Stimulated activated CD4-positive, alpha-beta T cell treated with anti-CD3 and anti-CD28 coated beads, Interleukin-1b, Interleukin-23, amount 100 ng/mL, for 4 hours (primary cell): ENCODE results near the gene FCRL2.

Source experiments
- DNase-seq, 2 donors: peaks; one replicate each; pipeline ENCODE4 v3.0.0-alpha.2; 2020; ENCODE audit warnings: low read depth in 2 of 2

The FCRL2 gene

DNA sequence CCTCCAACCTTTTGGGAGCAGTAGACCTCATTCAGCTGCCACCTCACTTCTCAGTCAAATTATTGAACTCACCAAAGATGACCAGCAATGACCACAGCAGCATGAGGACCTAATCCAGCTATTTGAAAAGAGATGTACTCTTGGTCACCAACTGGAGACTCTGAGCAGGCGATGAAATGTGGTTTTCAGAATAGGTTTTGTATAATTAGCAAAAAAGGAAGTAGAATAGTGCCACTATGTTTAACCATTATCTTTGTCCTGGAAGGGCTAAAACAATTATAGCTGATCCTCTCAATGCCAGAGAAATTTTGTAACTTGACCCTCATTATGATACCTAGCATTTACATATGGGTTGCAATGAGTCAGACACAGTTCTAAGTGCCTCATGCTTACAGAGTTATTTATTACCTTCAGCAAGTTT, at the start of gene FCRL2:
Gene FCRL2 (minus strand): TSS at position 162 of the 421 bp plus-strand sequence. CDS start 59 bp downstream, at position 103.
- DNase-seq = no peak

DNA sequence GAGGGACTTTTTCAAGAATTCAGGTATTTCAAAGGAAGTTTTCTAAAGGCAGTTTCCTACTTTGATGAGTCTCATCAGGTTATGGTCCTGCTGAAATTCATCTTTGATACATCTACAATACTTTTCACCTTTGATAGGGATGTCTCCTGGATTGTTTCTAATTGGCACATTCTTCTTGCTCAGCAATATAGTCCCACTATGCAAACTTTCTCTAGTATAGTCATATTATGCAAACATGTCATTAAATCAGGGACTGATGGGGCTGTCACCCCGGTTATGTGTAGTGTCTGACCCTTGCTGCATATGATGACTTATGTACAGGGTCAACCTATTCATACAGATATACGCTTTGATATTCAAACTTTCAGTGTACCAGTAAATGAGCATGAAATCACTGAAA, 43.4 kb upstream of the FCRL2 start:
- DNase-seq = no peak

- DNase-seq = no peak
Measured at GRCh38 chr1:157819896-157820295, 43.0 kb upstream of the FCRL2 start, which contains the start of gene FCRL1. Gene FCRL1, minus strand, starts transcription at chr1:157820120. Its CDS starts 83 bp downstream, at chr1:157820037.

DNA sequence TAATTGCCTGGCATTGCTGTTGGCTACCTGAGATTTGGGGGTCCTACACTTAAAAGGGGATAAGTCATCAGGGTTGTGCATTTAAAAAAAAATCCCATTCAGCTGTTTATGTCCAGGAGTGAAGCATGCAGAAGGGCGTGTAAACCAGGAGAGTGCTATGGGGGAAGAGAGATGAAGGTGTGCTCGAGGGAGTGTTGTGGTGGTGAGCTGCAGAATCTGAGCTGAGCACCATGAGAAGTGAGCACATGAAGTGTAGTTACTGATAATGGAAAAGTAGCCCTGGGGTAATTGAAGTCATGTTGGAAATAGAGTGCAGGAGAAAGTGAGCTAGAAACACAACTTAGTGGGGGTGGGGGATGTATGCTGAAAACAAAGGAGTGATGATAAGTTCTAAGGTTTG, 42.3 kb upstream of the FCRL2 start:
- DNase-seq = no peak

DNA sequence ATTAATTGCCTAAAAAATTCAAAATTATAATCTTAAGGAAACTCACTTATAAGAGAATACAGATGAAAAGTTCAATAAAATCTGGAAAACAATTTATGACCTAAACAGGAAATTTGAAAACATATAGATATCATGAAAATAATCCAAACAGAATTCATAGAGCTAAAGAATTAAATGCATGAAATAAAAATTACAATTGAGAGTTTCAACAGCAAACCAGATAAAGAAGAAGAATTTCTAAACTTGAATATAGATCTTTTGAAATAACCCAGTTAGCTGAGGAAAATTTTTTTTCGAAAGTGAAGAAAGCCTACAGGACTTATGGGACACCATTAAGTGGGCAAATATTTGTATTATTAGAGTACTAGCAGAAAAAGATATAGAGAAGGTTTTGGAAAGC, 36.3 kb upstream of the FCRL2 start:
- no peak for DNase-seq

DNA sequence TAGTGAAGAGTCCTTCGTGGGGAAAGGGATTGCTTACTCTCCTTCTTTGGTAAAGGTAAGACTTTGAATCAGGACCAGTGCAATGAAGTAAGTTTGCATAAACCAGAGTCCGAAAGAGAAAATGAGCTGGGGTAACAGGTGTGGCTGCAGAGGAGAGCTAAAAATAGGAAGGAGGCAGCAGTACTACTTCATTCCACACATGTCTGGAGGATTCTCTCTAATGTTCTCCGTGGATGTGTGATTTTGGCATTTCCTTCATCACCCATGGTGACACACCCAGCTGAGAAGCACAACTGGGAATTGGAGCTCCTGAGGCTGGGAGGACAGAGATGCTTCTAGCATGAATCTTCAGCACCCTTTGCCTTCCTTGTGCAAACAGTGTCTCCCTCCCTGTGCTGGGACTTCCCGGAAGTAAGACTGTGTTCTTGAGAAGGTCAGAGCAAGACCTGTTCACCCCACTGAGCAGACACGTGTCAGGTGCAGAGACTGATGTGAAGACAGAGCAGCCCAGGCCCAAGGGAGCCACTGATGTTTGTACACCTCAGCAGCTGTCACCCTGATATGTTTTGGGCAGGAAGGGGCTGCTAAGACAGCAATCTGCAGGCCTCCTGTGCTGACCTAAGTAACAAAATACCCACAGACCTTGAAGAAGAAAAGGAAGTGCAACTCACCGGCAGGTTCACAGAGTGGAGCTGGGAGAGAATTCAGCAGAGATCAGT, 29.7 kb upstream of the FCRL2 start:
- DNase-seq = no peak

GRCh38 chr1:157803851-157804250, 26.9 kb upstream of the FCRL2 start:
- DNase-seq = no peak

DNA sequence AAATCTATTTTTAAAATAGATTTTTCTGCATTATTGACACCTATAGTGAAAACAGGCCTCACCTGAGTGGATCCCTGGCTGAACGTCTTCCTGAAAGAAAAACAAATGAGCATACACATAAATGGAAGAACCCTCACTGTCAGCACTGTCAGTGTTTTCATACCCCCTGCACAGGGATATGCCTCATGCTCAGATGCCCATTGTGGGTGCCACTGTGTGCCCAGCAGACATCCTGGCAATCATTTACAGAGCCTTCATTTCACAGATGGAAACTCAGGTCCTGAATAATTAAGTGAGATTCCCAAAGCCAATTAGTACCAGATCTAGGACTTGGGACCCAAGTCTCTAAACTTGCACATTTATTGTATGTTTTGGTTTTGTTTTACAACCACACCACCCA, 23.1 kb upstream of the FCRL2 start:
- no peak for DNase-seq

GRCh38 chr1:157798211-157798610, 21.3 kb upstream of the FCRL2 start:
- no peak for DNase-seq

DNA sequence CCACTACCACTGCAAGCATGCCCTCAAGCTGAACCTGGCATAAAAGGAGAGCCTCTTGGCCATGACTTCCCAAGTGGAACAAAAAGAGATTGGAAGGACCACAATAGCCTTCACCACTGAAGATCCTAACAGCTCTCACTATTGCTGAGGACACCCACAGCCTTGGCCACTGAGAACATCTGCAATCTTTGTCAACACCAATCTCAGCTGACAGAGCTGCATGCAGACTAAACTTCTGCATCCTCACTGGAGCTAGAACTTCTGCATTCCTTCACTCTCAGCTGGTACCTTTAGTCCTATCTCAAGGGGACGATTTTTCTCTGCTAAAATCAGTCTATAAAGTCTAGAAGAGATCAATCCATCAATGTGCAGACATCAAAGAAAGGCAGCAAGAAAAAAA, 8.3 kb upstream of the FCRL2 start:
- no peak for DNase-seq

DNA sequence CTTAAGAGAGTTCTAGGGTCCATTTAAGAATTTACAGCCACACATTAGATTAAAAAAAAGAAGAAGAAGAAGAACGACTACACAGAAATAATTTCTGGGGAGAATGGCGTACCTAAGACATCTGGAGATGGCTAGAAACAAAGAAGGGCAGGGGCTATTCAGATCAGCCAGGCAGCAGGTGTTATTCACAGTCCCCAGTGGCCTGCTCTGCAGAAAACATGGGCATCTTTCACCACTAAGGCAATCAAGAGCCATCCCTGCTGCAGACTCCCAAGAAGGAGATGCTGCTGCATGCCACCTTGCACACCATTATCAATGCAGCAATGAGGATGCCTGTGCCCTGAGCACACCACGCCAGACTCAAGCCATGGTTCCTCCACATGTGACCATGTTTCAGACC, 7.9 kb upstream of the FCRL2 start:
- no peak for DNase-seq

DNA sequence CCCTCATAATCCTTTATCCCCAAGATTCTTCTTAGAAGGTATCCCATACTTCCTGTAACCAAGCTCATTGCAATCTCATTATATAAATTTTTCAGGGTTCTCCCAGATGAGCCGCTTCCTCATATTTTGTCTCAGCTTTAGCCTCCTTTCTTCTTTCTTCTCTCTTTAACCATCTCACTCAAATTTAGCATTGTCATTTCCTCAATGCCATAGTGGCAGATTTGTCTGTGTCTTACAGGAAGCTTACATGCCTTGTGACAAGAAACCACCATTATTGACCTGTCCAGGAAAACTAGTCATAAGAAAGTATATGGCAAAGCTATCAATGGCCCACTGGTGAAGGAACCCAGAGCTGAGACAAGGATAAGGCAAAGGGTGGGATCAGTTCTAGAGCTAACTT, 6.0 kb upstream of the FCRL2 start:
- DNase-seq = no peak

GRCh38 chr1:157781048-157781447, 4.1 kb upstream of the FCRL2 start:
- DNase-seq = no peak

GRCh38 chr1:157775101-157775870, 1.6 kb downstream of the FCRL2 start:
- no peak for DNase-seq

DNA sequence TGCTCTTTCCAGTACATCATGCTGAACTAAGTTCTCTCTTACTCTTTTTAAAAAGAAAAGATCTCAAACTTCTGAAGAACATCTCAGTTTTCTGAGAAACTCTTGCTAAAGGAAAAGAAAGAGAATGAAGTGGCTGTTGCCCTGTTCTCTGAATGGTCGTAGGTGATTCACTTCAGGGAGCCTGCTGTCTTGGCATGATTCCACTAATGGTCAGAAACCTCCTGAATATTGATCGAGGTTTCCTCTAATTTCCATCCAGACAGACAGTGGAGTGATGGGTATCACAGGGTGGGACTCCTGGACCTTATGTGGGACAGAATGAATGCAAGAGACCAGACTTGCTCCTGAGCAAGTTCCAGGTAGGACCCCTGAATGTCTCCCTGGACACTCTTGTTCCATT, 2.5 kb downstream of the FCRL2 start:
- no peak for DNase-seq

DNA sequence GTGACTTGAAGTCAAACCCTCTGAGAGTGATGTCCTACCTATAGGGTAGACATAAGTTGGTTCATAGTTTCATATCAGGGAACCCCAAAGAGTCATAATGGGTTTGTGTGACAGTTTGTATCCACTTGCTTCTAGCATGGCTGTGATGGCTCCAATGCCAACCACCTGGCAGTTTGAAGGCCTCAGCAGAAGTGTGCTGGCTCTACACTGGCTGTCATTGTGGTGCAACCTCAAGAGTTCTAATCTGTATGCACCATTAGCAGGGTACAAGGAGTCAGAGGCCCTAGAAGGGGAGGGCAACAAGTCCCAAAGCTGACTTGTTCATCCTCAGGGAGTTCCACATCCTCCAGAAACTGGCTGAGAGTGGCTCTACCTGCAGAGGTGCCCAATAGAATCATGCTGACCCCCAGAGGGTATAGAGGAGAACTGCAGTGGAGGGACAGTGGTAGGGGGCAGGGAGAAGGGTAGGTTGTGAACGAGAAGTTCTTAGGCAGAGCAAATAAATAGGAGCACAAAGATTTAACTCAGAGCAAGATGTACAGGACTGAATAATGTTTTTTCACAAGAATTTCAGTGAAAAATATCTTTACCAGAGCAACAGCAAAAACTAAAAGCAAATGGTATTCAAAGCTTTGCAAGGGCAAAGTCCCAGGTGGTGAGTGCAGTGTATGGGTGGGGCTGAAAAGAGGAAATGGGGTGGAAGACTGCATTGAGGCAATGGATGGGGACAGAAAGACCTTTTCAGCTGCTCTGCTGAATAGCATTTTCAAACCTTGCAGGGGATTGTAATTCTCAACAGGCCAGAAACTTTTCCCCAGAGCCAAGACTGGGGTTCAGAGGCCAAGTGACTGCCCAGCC, 3.2 kb downstream of the FCRL2 start:
- DNase-seq = no peak

GRCh38 chr1:157771661-157772425, 5.1 kb downstream of the FCRL2 start:
- DNase-seq = no peak

- no peak for DNase-seq
Measured at GRCh38 chr1:157770442-157771043, 6.4 kb downstream of the FCRL2 start.

- DNase-seq = no peak
Measured at GRCh38 chr1:157766792-157767191, 10.1 kb downstream of the FCRL2 start.

GRCh38 chr1:157758018-157758417, 18.9 kb downstream of the FCRL2 start:
- DNase-seq = no peak

GRCh38 chr1:157753611-157754010, 23.3 kb downstream of the FCRL2 start:
- no peak for DNase-seq
